ENCODE data around the gene BROX.

BROX gene

GRCh38 chr1:222702210-222702609, 10.2 kb upstream of the BROX start:
- Histone ChIP-seq H3K36me3 (replicated peaks) (peaks cover 12% of the 10 kb centered on the region), H3K4me3 (ENCODE audit: low read depth, low read length) (no peak overlapping the region), H3K27me3 (replicated peaks) (no peaks in the 10 kb centered on the region), H3K27ac (no peak overlapping the region)
- in situ Hi-C loops (cut with HindIII; ENCODE audit: low pct_ligation_motif_present, low sequenced_read_pairs), result no loop called here
- TF ChIP-seq CTCF (IDR thresholded peaks at IDR 0.05; ENCODE audit: low read depth, low read length, missing control alignments), result no peak
- no peak for DNase-seq

- H3K27me3 ChIP-seq (replicated peaks), result no peaks in the 10 kb centered on the region
- peaks cover 12% of the 10 kb centered on the region for H3K36me3 ChIP-seq (replicated peaks)
- H3K27ac ChIP-seq, result no peak overlapping the region
- in situ Hi-C loops (cut with HindIII; ENCODE audit: low pct_ligation_motif_present, low sequenced_read_pairs), result no loop called here
- TF ChIP-seq CTCF (IDR thresholded peaks at IDR 0.05; ENCODE audit: low read depth, low read length, missing control alignments), result no peak
- no peak for DNase-seq
- no peak overlapping the region for H3K4me3 ChIP-seq (ENCODE audit: low read depth, low read length)
Observed at GRCh38 chr1:222704260-222704659, 8.1 kb upstream of the BROX start.

- DNase-seq, result no peak
- peak; percentile 5 for TF ChIP-seq CTCF (IDR thresholded peaks at IDR 0.05; ENCODE audit: low read depth, low read length, missing control alignments)
- Histone ChIP-seq H3K27ac (no peak overlapping the region), H3K4me3 (ENCODE audit: low read depth, low read length) (no peak overlapping the region), H3K36me3 (replicated peaks) (peaks cover 7% of the 10 kb centered on the region), H3K27me3 (replicated peaks) (no peaks in the 10 kb centered on the region)
- in situ Hi-C loops (cut with HindIII; ENCODE audit: low pct_ligation_motif_present, low sequenced_read_pairs), result no loop called here
Observed at GRCh38 chr1:222706815-222707214, 5.5 kb upstream of the BROX start.

- in situ Hi-C loops (cut with HindIII; ENCODE audit: low pct_ligation_motif_present, low sequenced_read_pairs), result no loop called here
- Histone ChIP-seq H3K27me3 (replicated peaks) (no peaks in the 10 kb centered on the region), H3K4me3 (ENCODE audit: low read depth, low read length) (no peak overlapping the region), H3K36me3 (replicated peaks) (no peaks in the 10 kb centered on the region), H3K27ac (no peak overlapping the region)
- no peak for TF ChIP-seq CTCF (IDR thresholded peaks at IDR 0.05; ENCODE audit: low read depth, low read length, missing control alignments)
- DNase-seq, result no peak
Observed at GRCh38 chr1:222709700-222710153, 2.6 kb upstream of the BROX start.

GRCh38 chr1:222711319-222712252, 778 bp upstream of the BROX start:
- TF ChIP-seq CTCF (IDR thresholded peaks at IDR 0.05; ENCODE audit: low read depth, low read length, missing control alignments), result no peak
- peak overlapping the region; percentile 72 for H3K27ac ChIP-seq
- peak overlapping the region; percentile 98 for H3K4me3 ChIP-seq (ENCODE audit: low read depth, low read length)
- peak; percentile 59 for DNase-seq
- H3K36me3 ChIP-seq (replicated peaks), result no peaks in the 10 kb centered on the region
- H3K27me3 ChIP-seq (replicated peaks), result no peaks in the 10 kb centered on the region
- in situ Hi-C loops (cut with HindIII; ENCODE audit: low pct_ligation_motif_present, low sequenced_read_pairs), result no loop called here
